ENCODE data around the gene SULT1A2.
"Not testable (repeated sequence)": the region's sequence is repeated elsewhere in the genome, so short reads cannot be mapped to it uniquely, and the experiment has no call there.

DNA sequence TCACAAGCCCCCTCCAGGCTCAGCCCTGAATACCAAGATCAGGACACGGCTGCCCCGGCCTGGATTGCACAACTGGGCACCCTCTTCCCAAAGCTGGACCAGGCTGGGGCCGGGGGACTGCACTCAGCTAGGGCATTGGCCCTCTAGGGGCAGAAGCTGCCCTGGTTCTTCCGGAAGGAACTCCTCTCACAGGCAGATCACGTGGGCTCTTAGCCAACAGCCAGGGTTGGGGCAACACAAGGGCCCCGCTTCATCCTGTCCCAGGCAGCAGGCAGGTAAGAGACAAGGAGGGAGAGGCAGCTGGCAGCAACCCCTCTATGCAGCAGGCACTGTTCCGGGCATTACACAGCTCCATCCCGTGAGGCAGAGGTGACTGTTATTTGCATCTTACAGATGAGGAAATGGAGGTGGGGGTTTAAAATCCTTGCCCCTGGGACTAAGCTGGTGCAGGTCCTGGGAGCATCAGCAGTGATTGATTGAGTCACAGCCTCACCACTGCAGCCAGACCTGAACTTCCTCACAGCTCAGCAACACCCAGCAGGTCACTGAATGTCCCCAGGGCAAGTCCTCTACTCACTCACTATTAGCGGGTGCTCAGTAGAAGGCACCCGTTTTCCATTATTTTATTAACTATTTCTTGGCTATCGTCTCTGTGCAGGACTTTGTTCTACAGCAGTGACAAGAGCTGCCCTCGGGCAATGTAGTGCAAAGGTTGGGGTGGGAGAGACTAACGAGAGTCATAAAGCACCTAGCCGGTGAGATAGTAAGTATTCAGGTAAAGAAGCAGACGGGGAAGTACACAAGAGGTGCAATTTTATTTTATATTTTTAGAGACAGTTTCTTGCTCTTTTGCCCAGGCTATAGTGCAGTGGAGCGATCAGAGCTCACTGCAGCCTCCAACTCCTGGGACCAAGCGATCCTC, 15.8 kb upstream of the SULT1A2 start:
- TF ChIP-seq, protein P1, sequence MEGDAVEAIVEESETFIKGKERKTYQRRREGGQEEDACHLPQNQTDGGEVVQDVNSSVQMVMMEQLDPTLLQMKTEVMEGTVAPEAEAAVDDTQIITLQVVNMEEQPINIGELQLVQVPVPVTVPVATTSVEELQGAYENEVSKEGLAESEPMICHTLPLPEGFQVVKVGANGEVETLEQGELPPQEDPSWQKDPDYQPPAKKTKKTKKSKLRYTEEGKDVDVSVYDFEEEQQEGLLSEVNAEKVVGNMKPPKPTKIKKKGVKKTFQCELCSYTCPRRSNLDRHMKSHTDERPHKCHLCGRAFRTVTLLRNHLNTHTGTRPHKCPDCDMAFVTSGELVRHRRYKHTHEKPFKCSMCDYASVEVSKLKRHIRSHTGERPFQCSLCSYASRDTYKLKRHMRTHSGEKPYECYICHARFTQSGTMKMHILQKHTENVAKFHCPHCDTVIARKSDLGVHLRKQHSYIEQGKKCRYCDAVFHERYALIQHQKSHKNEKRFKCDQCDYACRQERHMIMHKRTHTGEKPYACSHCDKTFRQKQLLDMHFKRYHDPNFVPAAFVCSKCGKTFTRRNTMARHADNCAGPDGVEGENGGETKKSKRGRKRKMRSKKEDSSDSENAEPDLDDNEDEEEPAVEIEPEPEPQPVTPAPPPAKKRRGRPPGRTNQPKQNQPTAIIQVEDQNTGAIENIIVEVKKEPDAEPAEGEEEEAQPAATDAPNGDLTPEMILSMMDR (conservative IDR thresholded peaks at IDR 0.05 in 1 of 2, IDR thresholded peaks at IDR 0.05 in 1 of 2; ENCODE audit: low read depth in 1 of 2, low read length in 2 of 2) = not testable (repeated sequence)
- TF ChIP-seq EZH2 (IDR thresholded peaks at IDR 0.05; ENCODE audit: low read length, missing control alignments) = not testable (repeated sequence)

Measured in fibroblast of lung (primary cell).